ENCODE results near the gene EGFL8. TPM values are rescaled to one million over a fixed set of nuclear protein-coding genes. Genes with fewer than 3 reads are reported as not detected.
"Not testable (repeated sequence)": the region's sequence is repeated elsewhere in the genome, so short reads cannot be mapped to it uniquely, and the experiment has no call there.

The EGFL8 gene
- total RNA-seq, 2 donors from 2014 or later: 5.7 to 6.9 TPM

DNA sequence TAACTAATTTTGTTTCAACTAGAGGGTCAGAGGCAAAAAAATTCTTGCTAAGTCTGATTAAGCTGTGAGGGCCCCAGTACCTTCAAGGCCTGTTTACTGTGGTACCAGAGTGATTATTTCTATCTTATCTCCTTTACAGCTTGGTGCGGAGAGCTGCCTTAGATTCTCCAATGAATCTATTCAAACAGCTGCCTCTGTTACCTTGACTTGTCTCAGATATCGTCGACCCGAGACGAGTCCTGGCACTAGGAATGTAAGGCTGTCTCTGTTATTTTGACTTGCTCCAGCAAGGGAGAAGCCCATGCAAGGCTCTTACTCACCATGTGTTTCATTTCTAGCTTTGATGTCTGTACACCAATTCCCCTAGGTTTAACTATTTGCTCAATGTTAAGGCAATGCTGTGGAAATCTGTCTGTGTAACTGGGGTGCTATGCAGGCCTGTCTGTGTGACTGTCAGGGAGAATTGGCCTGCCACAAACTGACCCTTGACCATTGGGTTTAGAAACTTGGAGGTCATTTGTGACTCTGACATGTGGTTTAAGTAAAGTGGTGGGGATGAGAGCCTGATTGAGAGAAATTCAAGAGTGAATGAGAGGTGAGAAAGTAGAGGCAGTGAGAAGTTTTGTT is 23.9 kb upstream of the EGFL8 start:
- 30 to 36% methylated on average over 5 of the region's 5 CpGs for WGBS, 2 donors
- no peak for TF ChIP-seq POLR2A (IDR thresholded peaks at IDR 0.05)
- TF ChIP-seq, protein P1, sequence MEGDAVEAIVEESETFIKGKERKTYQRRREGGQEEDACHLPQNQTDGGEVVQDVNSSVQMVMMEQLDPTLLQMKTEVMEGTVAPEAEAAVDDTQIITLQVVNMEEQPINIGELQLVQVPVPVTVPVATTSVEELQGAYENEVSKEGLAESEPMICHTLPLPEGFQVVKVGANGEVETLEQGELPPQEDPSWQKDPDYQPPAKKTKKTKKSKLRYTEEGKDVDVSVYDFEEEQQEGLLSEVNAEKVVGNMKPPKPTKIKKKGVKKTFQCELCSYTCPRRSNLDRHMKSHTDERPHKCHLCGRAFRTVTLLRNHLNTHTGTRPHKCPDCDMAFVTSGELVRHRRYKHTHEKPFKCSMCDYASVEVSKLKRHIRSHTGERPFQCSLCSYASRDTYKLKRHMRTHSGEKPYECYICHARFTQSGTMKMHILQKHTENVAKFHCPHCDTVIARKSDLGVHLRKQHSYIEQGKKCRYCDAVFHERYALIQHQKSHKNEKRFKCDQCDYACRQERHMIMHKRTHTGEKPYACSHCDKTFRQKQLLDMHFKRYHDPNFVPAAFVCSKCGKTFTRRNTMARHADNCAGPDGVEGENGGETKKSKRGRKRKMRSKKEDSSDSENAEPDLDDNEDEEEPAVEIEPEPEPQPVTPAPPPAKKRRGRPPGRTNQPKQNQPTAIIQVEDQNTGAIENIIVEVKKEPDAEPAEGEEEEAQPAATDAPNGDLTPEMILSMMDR (IDR thresholded peaks at IDR 0.05): no peak
- H3K9me3 ChIP-seq: no peaks in the 10 kb centered on the region
- no peak overlapping the region for H3K4me3 ChIP-seq
- no peaks in the 10 kb centered on the region for H3K4me1 ChIP-seq
- DNase-seq (no peak), ATAC-seq (no peak)
- H3K27ac ChIP-seq: no peak overlapping the region
- no peaks in the 10 kb centered on the region for H3K27me3 ChIP-seq
- intact Hi-C loops (cut with DNase I): no loop called here
- no peaks in the 10 kb centered on the region for H3K36me3 ChIP-seq (replicated peaks in 1 of 2; ENCODE audit: insufficient read depth in 1 of 2, low read depth in 2 of 2)

DNA sequence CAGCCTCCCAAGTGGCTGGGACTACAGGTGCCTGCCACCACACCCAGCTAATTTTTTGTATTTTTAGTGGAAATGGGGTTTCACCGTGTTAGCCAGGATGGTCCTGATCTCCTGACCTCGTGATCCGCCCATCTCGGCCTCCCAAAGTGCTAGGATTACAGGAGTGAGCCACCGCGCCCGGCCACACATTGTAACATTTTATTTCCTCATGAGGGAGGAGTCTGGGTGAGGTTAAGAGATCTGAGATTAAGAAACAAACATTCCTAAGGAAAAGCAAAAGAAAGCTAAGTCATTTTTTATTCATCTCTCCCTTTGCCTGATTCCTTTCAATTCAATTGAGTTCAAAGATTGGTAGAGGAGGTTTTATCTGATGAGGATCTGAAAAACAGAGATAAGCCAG is 20.2 kb upstream of the EGFL8 start:
- intact Hi-C loops (cut with DNase I); H3K27ac ChIP-seq; DNase-seq: not testable (repeated sequence)

DNA sequence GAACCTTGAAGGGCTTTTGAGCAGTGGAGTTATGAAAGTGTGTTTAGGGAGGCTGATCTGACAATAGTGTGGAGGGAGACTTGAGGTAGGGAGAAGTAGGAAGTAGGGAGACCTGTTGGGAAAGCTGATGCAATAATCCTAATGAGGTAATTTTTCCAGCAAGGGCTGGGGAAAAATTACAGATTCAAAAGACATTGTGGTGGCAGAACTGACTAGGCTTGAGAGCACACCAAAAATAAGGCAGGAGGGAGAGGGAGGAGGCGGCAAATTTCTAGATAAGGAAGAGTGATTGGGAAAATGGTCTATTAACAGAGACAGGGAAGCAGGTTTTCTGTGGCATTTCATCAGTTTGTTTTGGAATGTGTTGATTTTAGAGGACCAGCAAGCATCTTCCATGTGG is 18.1 kb upstream of the EGFL8 start:
- no peak for TF ChIP-seq POLR2A (IDR thresholded peaks at IDR 0.05)
- TF ChIP-seq, protein P1 (IDR thresholded peaks at IDR 0.05): no peak
- no peaks in the 10 kb centered on the region for H3K36me3 ChIP-seq (replicated peaks in 1 of 2; ENCODE audit: insufficient read depth in 1 of 2, low read depth in 2 of 2)
- DNase-seq (no peak), ATAC-seq (no peak)
- H3K9me3 ChIP-seq: no peaks in the 10 kb centered on the region
- no peak overlapping the region for H3K27ac ChIP-seq
- intact Hi-C loops (cut with DNase I): no loop called here
- no peak overlapping the region for H3K4me3 ChIP-seq
- peaks cover 13% of the 10 kb centered on the region for H3K4me1 ChIP-seq
- peaks cover 0 to 8% of the 10 kb centered on the region in 2 donors for H3K27me3 ChIP-seq
- WGBS, 2 donors: 53 to 65% methylated on average over 1 of the region's 1 CpG

More for the DNA sequence above, 20.2 kb upstream of the EGFL8 start:
- peaks cover 13% of the 10 kb centered on the region for H3K4me1 ChIP-seq
- not testable (repeated sequence) for H3K27me3 ChIP-seq; ATAC-seq; H3K9me3 ChIP-seq; H3K4me3 ChIP-seq; H3K36me3 ChIP-seq (replicated peaks in 1 of 2; ENCODE audit: insufficient read depth in 1 of 2, low read depth in 2 of 2)
- WGBS, 2 donors: 79 to 89% methylated on average over 7 of the region's 7 CpGs

DNA sequence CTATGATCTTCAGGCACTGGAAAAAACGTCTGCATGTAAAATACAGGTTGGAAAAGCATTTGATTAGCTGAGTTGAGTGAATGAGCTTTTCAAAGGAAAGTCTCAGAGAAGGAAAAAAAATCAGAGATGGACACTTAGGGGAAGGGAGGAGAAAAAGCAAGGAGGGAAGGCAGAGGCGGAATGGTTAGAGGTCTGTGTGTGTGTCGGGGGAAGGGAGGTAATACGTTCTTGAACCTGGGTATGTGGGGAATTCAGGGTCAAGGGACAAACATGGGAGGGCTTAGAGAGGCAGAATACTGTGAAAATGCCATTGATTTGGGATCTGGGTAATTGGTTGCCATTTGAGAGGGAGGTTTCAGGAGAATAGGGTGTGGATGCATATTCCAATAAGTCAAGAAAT is 17.7 kb upstream of the EGFL8 start:
- TF ChIP-seq POLR2A (IDR thresholded peaks at IDR 0.05): no peak
- TF ChIP-seq, protein P1 (IDR thresholded peaks at IDR 0.05): no peak
- H3K27ac ChIP-seq: no peak overlapping the region
- ATAC-seq: no peak
- H3K4me3 ChIP-seq: no peak overlapping the region
- intact Hi-C loops (cut with DNase I): no loop called here
- peaks cover 13% of the 10 kb centered on the region for H3K4me1 ChIP-seq
- 32 to 44% methylated on average over 4 of the region's 4 CpGs for WGBS, 2 donors
- no peaks in the 10 kb centered on the region for H3K9me3 ChIP-seq
- H3K27me3 ChIP-seq: peaks cover 0 to 8% of the 10 kb centered on the region in 2 donors
- no peaks in the 10 kb centered on the region for H3K36me3 ChIP-seq (replicated peaks in 1 of 2; ENCODE audit: insufficient read depth in 1 of 2, low read depth in 2 of 2)
- no peak for DNase-seq

DNA sequence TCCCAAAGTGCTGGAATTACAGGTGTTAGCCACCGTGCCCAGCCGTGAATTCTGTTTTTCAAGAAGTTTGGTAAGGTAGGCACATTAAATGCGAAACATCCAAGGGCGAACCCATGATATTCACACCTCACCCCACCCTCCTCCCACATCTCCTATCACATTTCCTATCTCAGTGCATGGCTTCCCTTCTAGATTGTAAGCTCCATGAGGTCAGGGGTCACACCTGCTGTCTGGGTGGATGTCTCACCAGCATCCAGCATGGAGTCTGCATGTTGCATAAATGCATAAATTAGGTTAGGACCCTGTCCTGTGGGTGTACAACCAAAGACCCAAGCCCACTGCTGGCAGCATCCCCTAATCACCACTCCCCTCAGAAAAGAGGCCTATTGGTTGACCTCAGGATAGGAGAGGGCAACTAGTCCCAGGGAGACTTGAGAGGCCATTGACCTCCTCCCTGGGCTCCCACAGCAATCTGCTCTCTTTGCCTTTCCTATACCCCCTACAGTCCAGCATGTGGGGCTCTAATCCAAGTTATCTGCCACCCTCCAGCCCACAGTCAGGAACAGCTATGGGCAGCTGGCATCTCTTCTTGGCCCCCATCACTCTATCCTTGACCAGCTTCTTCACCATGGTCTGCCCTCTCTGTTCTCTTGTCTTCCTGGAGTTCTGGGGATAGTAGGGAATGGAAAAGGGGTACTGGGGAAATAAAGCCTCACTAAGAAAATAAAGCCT is 16.8 kb upstream of the EGFL8 start:
- Histone ChIP-seq H3K27me3 (peaks cover 0 to 8% of the 10 kb centered on the region in 2 donors), H3K27ac (no peak overlapping the region), H3K36me3 (replicated peaks in 1 of 2; ENCODE audit: insufficient read depth in 1 of 2, low read depth in 2 of 2) (no peaks in the 10 kb centered on the region), H3K4me1 (peaks cover 13% of the 10 kb centered on the region), H3K4me3 (no peak overlapping the region), H3K9me3 (no peaks in the 10 kb centered on the region)
- intact Hi-C loops (cut with DNase I): no loop called here
- TF ChIP-seq POLR2A (IDR thresholded peaks at IDR 0.05): no peak
- TF ChIP-seq, protein P1 (IDR thresholded peaks at IDR 0.05): no peak
- DNase-seq: no peak
- WGBS, 2 donors: 85% methylated on average over 4 of the region's 4 CpGs
- no peak for ATAC-seq
